ENCODE measurements around the gene ZSCAN22.

GRCh38 chr19:58304255-58304654 lies 22.5 kb upstream of the ZSCAN22 start:
- TF ChIP-seq CTCF (IDR thresholded peaks at IDR 0.05; ENCODE audit: poor library complexity, severe bottlenecking) (no peak), REST (IDR thresholded peaks at IDR 0.05; ENCODE audit: borderline replicate concordance) (no peak), EP300 (conservative IDR thresholded peaks at IDR 0.05; ENCODE audit: poor library complexity, severe bottlenecking) (no peak), TAF1 (IDR thresholded peaks at IDR 0.05; ENCODE audit: low read depth) (no peak), EZH2 (IDR thresholded peaks at IDR 0.05; ENCODE audit: borderline replicate concordance, insufficient read depth, low read length, poor library complexity, severe bottlenecking) (no peak)

All from neural cell (in vitro differentiated cells).